Thyroid gland (tissue), 4 donors: ENCODE measurements around the gene MAD1L1. TPM values are rescaled to one million over a fixed set of nuclear protein-coding genes. Genes with fewer than 3 reads are reported as not detected.
"Not testable (repeated sequence)": the region's sequence is repeated elsewhere in the genome, so short reads cannot be mapped to it uniquely, and the experiment has no call there.

Source experiments
- DNase-seq, 2 donors: peaks; one replicate each; pipeline ENCODE4 v3.0.0-alpha.2; 2019
- H3K27ac ChIP-seq, 3 donors: fragments of 200-600 bp; sonication (generic); 1 replicate in 2 of 3; 2 replicates in 1 of 3; pipeline ENCODE4 v1.5.1; 2016 to 2019; ENCODE audit warnings: mild to moderate bottlenecking in 1 of 3, moderate library complexity in 1 of 3
- H3K27me3 ChIP-seq: fragments of 200-600 bp; sonication (generic); one replicate; pipeline ENCODE4 v1.5.1; 2019
- H3K36me3 ChIP-seq, 2 donors: fragments of 200-600 bp; sonication (generic); one replicate each; pipeline ENCODE4 v1.5.1; 2016 to 2019
- H3K4me1 ChIP-seq, 2 donors: fragments of 200-600 bp; sonication (generic); one replicate each; pipeline ENCODE4 v1.5.1; 2017 to 2019
- H3K4me3 ChIP-seq, 3 donors: fragments of 200-600 bp; sonication (generic); replicated peaks in 1 of 3; 1 replicate in 2 of 3; 2 replicates in 1 of 3; pipeline ENCODE4 v1.5.1; 2016; ENCODE audit warnings: mild to moderate bottlenecking in 1 of 3
- H3K9me3 ChIP-seq: fragments of 200-600 bp; sonication (generic); one replicate; pipeline ENCODE4 v1.5.1; 2017
- POLR2A ChIP-seq, 2 donors: fragments of 450-650 bp; IDR thresholded peaks; one replicate each; pipeline ENCODE4 v1.6.1; 2017; ENCODE audit warnings: antibody characterized with exemption in 2 of 2, mild to moderate bottlenecking in 2 of 2, moderate library complexity in 1 of 2
- WGBS, 2 donors: methylation state at CpG; one replicate each; pipeline ENCODE4 v1.1.5; 2017; 5-methylcytosine and 5-hydroxymethylcytosine counted together
- intact Hi-C: fragments of 100-400 bp; cut with DNase I; formaldehyde crosslinking; loops from one replicate; pipeline ENCODE4 v1.15.1; 2023
- total RNA-seq, 4 donors: library from RNA; depleted of rRNA; stranded (reverse); fragments of >200 nt; gene quantifications; one replicate each; pipeline ENCODE4 v1.2.3, GENCODE V29; 2016
- TF ChIP-seq, protein P1 (sequence below), 6 experiments: fragments of 200-600 bp in 3 of 6; fragments of 450-650 bp in 3 of 6; sonication (generic) in 3 of 6; IDR thresholded peaks; one replicate each; pipeline ENCODE4 v1.5.1; 2016 to 2019; ENCODE audit warnings: antibody characterized with exemption in 6 of 6, mild to moderate bottlenecking in 2 of 6, inconsistent platforms in 1 of 6, moderate library complexity in 1 of 6

The MAD1L1 gene
- total RNA-seq, 4 donors from 2014 or later = 27.4 to 38.6 (median 33.9) TPM

DNA sequence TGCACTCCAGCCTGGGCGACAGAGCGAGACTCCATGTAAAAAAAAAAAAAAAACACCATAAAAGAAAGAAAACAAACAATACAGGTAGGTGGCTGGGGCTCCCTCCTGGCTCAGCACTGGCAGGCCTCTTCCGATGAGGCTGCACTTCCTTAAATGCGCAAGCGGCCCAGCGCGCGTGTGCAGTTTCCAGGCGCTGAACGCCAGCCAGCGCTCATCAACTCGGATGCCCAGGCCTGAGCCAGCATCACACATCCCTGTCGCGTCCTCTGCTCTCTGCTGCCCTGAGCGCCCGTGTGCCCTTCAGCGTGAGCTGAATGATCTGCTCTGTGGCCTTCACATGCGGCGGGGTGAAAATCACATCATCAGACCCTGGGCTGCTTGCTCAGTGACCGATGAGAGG is 41.1 kb upstream of the MAD1L1 start:
- DNase-seq = no peak
- Histone ChIP-seq H3K27me3 (no peaks in the 10 kb centered on the region), H3K9me3 (no peaks in the 10 kb centered on the region), H3K27ac (no peak overlapping the region), H3K4me1 (no peaks in the 10 kb centered on the region), H3K36me3 (peaks cover 5 to 6% of the 10 kb centered on the region in 2 donors), H3K4me3 (no peak overlapping the region)
- WGBS, 2 donors = 95 to 96% methylated on average over 14 to 19 of the region's 20 CpGs
- intact Hi-C loops = no loop called here
- TF ChIP-seq POLR2A (IDR thresholded peaks at IDR 0.05) = no peak
- TF ChIP-seq, protein P1, sequence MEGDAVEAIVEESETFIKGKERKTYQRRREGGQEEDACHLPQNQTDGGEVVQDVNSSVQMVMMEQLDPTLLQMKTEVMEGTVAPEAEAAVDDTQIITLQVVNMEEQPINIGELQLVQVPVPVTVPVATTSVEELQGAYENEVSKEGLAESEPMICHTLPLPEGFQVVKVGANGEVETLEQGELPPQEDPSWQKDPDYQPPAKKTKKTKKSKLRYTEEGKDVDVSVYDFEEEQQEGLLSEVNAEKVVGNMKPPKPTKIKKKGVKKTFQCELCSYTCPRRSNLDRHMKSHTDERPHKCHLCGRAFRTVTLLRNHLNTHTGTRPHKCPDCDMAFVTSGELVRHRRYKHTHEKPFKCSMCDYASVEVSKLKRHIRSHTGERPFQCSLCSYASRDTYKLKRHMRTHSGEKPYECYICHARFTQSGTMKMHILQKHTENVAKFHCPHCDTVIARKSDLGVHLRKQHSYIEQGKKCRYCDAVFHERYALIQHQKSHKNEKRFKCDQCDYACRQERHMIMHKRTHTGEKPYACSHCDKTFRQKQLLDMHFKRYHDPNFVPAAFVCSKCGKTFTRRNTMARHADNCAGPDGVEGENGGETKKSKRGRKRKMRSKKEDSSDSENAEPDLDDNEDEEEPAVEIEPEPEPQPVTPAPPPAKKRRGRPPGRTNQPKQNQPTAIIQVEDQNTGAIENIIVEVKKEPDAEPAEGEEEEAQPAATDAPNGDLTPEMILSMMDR (IDR thresholded peaks at IDR 0.05) = no peak

DNA sequence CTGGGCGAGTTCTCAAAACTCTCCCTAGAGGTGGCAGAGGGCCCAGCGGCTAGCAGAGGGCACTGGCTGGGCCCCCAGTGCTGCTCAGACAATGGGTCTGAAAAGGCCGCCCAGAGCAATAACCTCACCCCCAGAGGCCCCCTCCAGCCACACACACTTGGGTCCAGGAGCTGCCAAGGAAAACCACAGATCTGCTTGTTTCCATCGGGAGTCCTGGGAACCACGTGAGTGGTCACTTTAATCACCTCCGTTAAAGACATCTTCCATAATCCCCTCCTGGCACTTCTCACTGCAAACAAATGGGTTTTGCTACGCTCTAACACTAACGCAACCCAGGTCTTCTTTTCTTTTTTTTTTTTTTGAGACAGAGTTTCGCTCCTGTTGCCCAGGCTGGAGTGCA is 39.3 kb upstream of the MAD1L1 start:
- intact Hi-C loops = no loop called here
- Histone ChIP-seq H3K4me1 (no peaks in the 10 kb centered on the region), H3K27ac (no peak overlapping the region), H3K9me3 (no peaks in the 10 kb centered on the region), H3K36me3 (peaks cover 5 to 6% of the 10 kb centered on the region in 2 donors), H3K27me3 (no peaks in the 10 kb centered on the region), H3K4me3 (no peak overlapping the region)
- 88 to 92% methylated on average over 6 to 9 of the region's 9 CpGs for WGBS, 2 donors
- no peak for DNase-seq
- TF ChIP-seq POLR2A (IDR thresholded peaks at IDR 0.05) = no peak
- TF ChIP-seq, protein P1 (IDR thresholded peaks at IDR 0.05) = no peak

DNA sequence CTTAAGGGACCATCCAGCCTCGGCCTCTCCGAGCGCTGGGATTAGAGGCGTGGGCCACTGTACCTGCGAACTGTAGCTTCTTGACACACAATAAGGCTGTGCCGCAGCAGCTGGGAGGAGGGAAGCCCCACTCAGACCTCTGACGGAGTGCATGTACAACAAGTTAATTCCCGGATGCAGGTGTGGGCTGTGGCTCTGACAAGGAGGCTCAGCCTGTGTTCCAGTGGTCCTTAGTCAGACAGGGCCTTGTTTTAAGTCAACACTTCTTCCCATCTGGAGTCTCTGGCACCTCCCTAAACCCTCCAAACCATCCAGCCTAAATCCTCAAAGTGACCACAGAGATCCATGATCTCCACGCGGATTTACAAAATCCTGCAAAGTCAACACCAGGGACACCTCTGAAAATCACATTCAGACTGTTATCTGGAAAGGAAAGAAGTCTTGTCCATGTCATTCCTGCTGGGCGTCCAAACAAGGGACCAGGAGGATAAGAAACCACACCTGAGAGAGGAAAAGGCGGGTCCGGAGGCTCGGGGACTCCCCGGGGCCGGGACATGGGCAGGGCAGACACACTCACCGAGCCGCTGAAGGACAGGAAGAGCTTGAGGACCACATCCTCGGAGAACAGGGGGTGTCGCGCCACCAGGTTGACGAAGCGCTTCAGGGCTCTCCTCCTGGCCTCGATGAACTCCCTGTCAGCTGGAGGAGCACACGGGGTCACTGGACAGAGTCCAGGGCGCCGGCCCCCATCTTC is 38.7 kb upstream of the MAD1L1 start:
- Histone ChIP-seq H3K4me1 (no peaks in the 10 kb centered on the region), H3K36me3 (peaks cover 5 to 6% of the 10 kb centered on the region in 2 donors), H3K4me3 (no peak overlapping the region), H3K27ac (no peak overlapping the region), H3K9me3 (no peaks in the 10 kb centered on the region), H3K27me3 (no peaks in the 10 kb centered on the region)
- no peak for DNase-seq
- 64 to 75% methylated on average over 12 to 24 of the region's 27 CpGs for WGBS, 2 donors
- intact Hi-C loops = no loop called here
- TF ChIP-seq POLR2A (IDR thresholded peaks at IDR 0.05) = no peak
- TF ChIP-seq, protein P1 (IDR thresholded peaks at IDR 0.05) = no peak

GRCh38 chr7:2270495-2270894 is 37.8 kb upstream of the MAD1L1 start:
- Histone ChIP-seq H3K27me3 (no peaks in the 10 kb centered on the region), H3K27ac (no peak overlapping the region), H3K36me3 (peaks cover 5 to 6% of the 10 kb centered on the region in 2 donors), H3K9me3 (no peaks in the 10 kb centered on the region), H3K4me1 (no peaks in the 10 kb centered on the region), H3K4me3 (no peak overlapping the region)
- WGBS, 2 donors = 85 to 88% methylated on average over 8 of the region's 8 CpGs
- TF ChIP-seq POLR2A (IDR thresholded peaks at IDR 0.05) = no peak
- TF ChIP-seq, protein P1 (IDR thresholded peaks at IDR 0.05) = no peak
- no peak for DNase-seq
- intact Hi-C loops = no loop called here

- Histone ChIP-seq H3K4me3 (no peak overlapping the region), H3K27ac (no peak overlapping the region), H3K27me3 (no peaks in the 10 kb centered on the region), H3K4me1 (no peaks in the 10 kb centered on the region), H3K9me3 (no peaks in the 10 kb centered on the region), H3K36me3 (peaks cover 5 to 6% of the 10 kb centered on the region in 2 donors)
- DNase-seq = no peak
- 87 to 90% methylated on average over 8 to 10 of the region's 10 CpGs for WGBS, 2 donors
- TF ChIP-seq POLR2A (IDR thresholded peaks at IDR 0.05) = no peak
- TF ChIP-seq, protein P1 (IDR thresholded peaks at IDR 0.05) = no peak
- intact Hi-C loops = no loop called here
Observed at GRCh38 chr7:2269991-2270460, 37.3 kb upstream of the MAD1L1 start.

GRCh38 chr7:2269089-2269990 is 36.6 kb upstream of the MAD1L1 start:
- H3K9me3 ChIP-seq, H3K27ac ChIP-seq, DNase-seq, H3K27me3 ChIP-seq, H3K36me3 ChIP-seq, intact Hi-C loops, H3K4me3 ChIP-seq, H3K4me1 ChIP-seq: not testable (repeated sequence)
- 71 to 79% methylated on average over 12 to 13 of the region's 18 CpGs for WGBS, 2 donors
